Measurements from ENCODE around the gene TEK. TPM values are rescaled to one million over a fixed set of nuclear protein-coding genes. Genes with fewer than 3 reads are reported as not detected.

Gene TEK
- total and polyA plus RNA-seq, 2 experiments from 2014 or later = 1.9 to 9.4 TPM

- Histone ChIP-seq H3K27ac (ENCODE audit: low read depth) (no peak overlapping the region), H3F3A (replicated peaks; ENCODE audit: low read depth) (no peaks in the 10 kb centered on the region), H2AFZ (no peak overlapping the region; the same call in 1 of the 2 replicates), H3K4me2 (no peak overlapping the region; the same call in 1 of the 2 replicates), H3K79me2 (replicated peaks; ENCODE audit: insufficient read depth) (no peaks in the 10 kb centered on the region), H4K20me1 (replicated peaks; ENCODE audit: insufficient read depth) (no peaks in the 10 kb centered on the region), H3K36me3 (ENCODE audit: insufficient read depth) (no peaks in the 10 kb centered on the region), H3K9me2 (ENCODE audit: insufficient read depth) (no peaks in the 10 kb centered on the region), H3K4me1 (ENCODE audit: insufficient read depth) (no peaks in the 10 kb centered on the region), H3K27me3 (ENCODE audit: insufficient read depth) (no peaks in the 10 kb centered on the region), H3K4me3 (no peak overlapping the region)
- DNase-seq (ENCODE audit: low spot score) (no peak), ATAC-seq (peak; percentile 40)
- H3K4me3 Mint-ChIP-seq = no peak overlapping the region
- H3K27me3 Mint-ChIP-seq (ENCODE audit: insufficient read depth, low read depth, poor library complexity) = no peaks in the 10 kb centered on the region
- H3K9me3 Mint-ChIP-seq = no peaks in the 10 kb centered on the region
- no peak for TF ChIP-seq ZNF114 (CRISPR knock-in tag; IDR thresholded peaks at IDR 0.05)
- TF ChIP-seq NANOG (IDR thresholded peaks at IDR 0.05; ENCODE audit: borderline replicate concordance) = no peak
- TF ChIP-seq ZNF462 (CRISPR knock-in tag; IDR thresholded peaks at IDR 0.05) = no peak
- TF ChIP-seq STAT1 (IDR thresholded peaks at IDR 0.05; ENCODE audit: unreplicated experiment) = no peak
- no peak for TF ChIP-seq EZH2 (IDR thresholded peaks at IDR 0.05; ENCODE audit: low read depth, unreplicated experiment)
- TF ChIP-seq POLR2AphosphoS5 (IDR thresholded peaks at IDR 0.05; ENCODE audit: low read depth) = no peak
- TF ChIP-seq CTCF (conservative IDR thresholded peaks at IDR 0.05; ENCODE audit: low read depth in 2 of 2) = no peak
- TF ChIP-seq REST (IDR thresholded peaks at IDR 0.05; ENCODE audit: unreplicated experiment) = no peak
- TF ChIP-seq ZNF331 (CRISPR knock-in tag; IDR thresholded peaks at IDR 0.05; ENCODE audit: low read depth) = no peak
- no peak for TF ChIP-seq EZH2phosphoT487 (IDR thresholded peaks at IDR 0.05; ENCODE audit: unreplicated experiment)
- no peak for TF ChIP-seq CREB1 (CRISPR knock-in tag; IDR thresholded peaks at IDR 0.05; ENCODE audit: low read depth)
- TF ChIP-seq JUNB (IDR thresholded peaks at IDR 0.05; ENCODE audit: unreplicated experiment) = no peak
- no peak for TF ChIP-seq ETS1 (IDR thresholded peaks at IDR 0.05)
- peaks cover 16% of the 10 kb centered on the region for H3K4me1 Mint-ChIP-seq
- H3K27ac Mint-ChIP-seq = no peak overlapping the region
- H3K36me3 Mint-ChIP-seq (ENCODE audit: low read depth) = no peaks in the 10 kb centered on the region
Measured at GRCh38 chr9:27117489-27118135, 8.6 kb downstream of the TEK start.

All from GM23338 (cell line).